ENCODE measurements around the gene PPP4R3B. TPM values are rescaled to one million over a fixed set of nuclear protein-coding genes. Genes with fewer than 3 reads are reported as not detected.

Gene PPP4R3B
- total and polyA plus RNA-seq, 2 of the 8 experiments (the other 6 are each of a cell fraction or from before 2014, with no cell fraction given), result 8.5 to 39.1 TPM

DNA sequence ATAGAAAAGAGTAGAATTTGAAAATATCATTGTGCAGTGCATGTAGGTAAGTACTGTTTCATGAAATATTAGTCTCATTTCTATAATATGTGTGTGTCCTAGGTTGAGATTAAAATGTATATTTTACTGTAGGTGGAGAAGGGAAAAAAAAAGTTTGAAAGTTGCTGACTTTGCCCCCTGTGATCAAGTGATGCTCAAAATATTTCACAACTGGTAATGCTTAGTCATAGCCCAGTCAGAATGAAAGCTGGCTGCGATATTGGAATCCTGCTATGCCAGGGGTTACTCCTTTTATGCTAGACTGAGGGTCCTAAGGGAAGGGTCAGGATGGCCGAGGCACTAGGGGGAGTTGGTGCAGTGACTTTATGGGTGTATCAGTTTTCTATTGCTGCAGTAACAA, 117.4 kb downstream of the PPP4R3B start:
- H4K20me1 ChIP-seq (replicated peaks in 1 of 2; ENCODE audit: control insufficient read depth in 1 of 2, insufficient read depth in 2 of 2, low read length in 2 of 2), result no peaks in the 10 kb centered on the region
- no peaks in the 10 kb centered on the region for H3K36me3 ChIP-seq (ENCODE audit: control insufficient read depth in 2 of 4, insufficient read depth in 4 of 4, low read length in 3 of 4)
- no peak overlapping the region for H3K4ac ChIP-seq (replicated peaks; ENCODE audit: insufficient read length, low read depth, low read length)
- H3K9ac ChIP-seq (replicated peaks in 1 of 4; ENCODE audit: extremely low read depth in 1 of 4, low read depth in 3 of 4, low read length in 3 of 4), result no peak overlapping the region
- FAIRE-seq, result no peak
- no peaks in the 10 kb centered on the region for H3K4me1 ChIP-seq (replicated peaks in 1 of 4; ENCODE audit: control insufficient read depth in 3 of 4, insufficient read depth in 4 of 4, low read length in 3 of 4)
- no peak overlapping the region for H2AK5ac ChIP-seq (ENCODE audit: low read depth, low read length)
- H3K56ac ChIP-seq (replicated peaks; ENCODE audit: insufficient read length, low read depth, low read length), result no peak overlapping the region
- no peak overlapping the region for H2BK5ac ChIP-seq (ENCODE audit: low read depth, low read length)
- H4K91ac ChIP-seq (replicated peaks; ENCODE audit: insufficient read length, low read length), result no peak overlapping the region
- H3K9me3 ChIP-seq (ENCODE audit: insufficient read depth in 2 of 2, low read depth in 1 of 2, low read length in 1 of 2), result no peaks in the 10 kb centered on the region; a peak in 1 of 4 replicates
- H3K27me3 ChIP-seq (replicated peaks in 1 of 4; ENCODE audit: control insufficient read depth in 3 of 4, extremely low read depth in 1 of 4, insufficient read depth in 3 of 4, low read length in 3 of 4), result no peaks in the 10 kb centered on the region
- WGBS, 2 experiments (ENCODE audit: extremely low coverage in 1 of 2, insufficient coverage in 1 of 2, insufficient read length in 1 of 2, insufficient replicate concordance in 2 of 2, low coverage in 1 of 2, low lambda C conversion rate in 2 of 2, missing lambda C conversion rate in 1 of 2), result 97% methylated on average over 2 of the region's 2 CpGs; no CpG with 5 or more reads in 1 of the 2 experiments
- H3K14ac ChIP-seq (ENCODE audit: insufficient read length), result no peak overlapping the region
- H2BK20ac ChIP-seq (ENCODE audit: low read length), result no peak overlapping the region
- POLR2A ChIA-PET (ENCODE audit: partially characterized antibody), result no interaction called here
- no peak overlapping the region for H3K4me3 ChIP-seq (ENCODE audit: extremely low read depth in 1 of 4, insufficient read depth in 2 of 4, low read depth in 3 of 4, low read length in 4 of 4)
- no peak overlapping the region for H4K8ac ChIP-seq (ENCODE audit: extremely low read depth, insufficient read depth, low read length)
- H2BK15ac ChIP-seq (ENCODE audit: low read length), result no peak overlapping the region
- H2BK120ac ChIP-seq (replicated peaks; ENCODE audit: low read depth, low read length), result no peak overlapping the region
- no peak overlapping the region for H3K27ac ChIP-seq (ENCODE audit: low read depth, low read length)
- H2AFZ ChIP-seq (ENCODE audit: low read length), result no peak overlapping the region
- no peaks in the 10 kb centered on the region for H3K23me2 ChIP-seq (ENCODE audit: low read depth, low read length)
- no peak overlapping the region for H3K4me2 ChIP-seq (ENCODE audit: insufficient read depth in 1 of 2, low read depth in 2 of 2, low read length in 2 of 2)
- CTCF ChIA-PET (ENCODE audit: partially characterized antibody), result interaction anchor here (2.8 kb wide), 1 partner anchor 13 kb away, joined by 7 read pairs; no protein-coding TSS in a partner anchor
- H3K79me2 ChIP-seq (ENCODE audit: control insufficient read depth in 1 of 2, insufficient read depth in 2 of 2, low read length in 2 of 2), result no peaks in the 10 kb centered on the region
- no peak for DNase-seq (ENCODE audit: low read depth in 1 of 2, low spot score in 2 of 2)
- H3K79me1 ChIP-seq (ENCODE audit: low read depth, low read length), result no peaks in the 10 kb centered on the region
- H4K5ac ChIP-seq (ENCODE audit: insufficient read length, low read depth, low read length), result no peak overlapping the region
- H3K18ac ChIP-seq (ENCODE audit: extremely low read depth, low read length), result no peak overlapping the region
- no peak overlapping the region for H2BK12ac ChIP-seq (ENCODE audit: low read depth, low read length)
- no peak overlapping the region for H3K23ac ChIP-seq (ENCODE audit: insufficient read length)
- no peak for TF ChIP-seq SIRT6 (IDR thresholded peaks at IDR 0.05; ENCODE audit: low read length)
- no peak for TF ChIP-seq HDAC6 (IDR thresholded peaks at IDR 0.05; ENCODE audit: low read depth, low read length)
- TF ChIP-seq CEBPB (IDR thresholded peaks at IDR 0.05; ENCODE audit: low read depth, low read length), result no peak
- no peak for TF ChIP-seq ATF2 (IDR thresholded peaks at IDR 0.05; ENCODE audit: low read length)
- TF ChIP-seq CHD1 (IDR thresholded peaks at IDR 0.05; ENCODE audit: low read depth, low read length), result no peak
- TF ChIP-seq ATF3 (IDR thresholded peaks at IDR 0.05; ENCODE audit: insufficient read depth, low read depth, low read length), result no peak
- TF ChIP-seq, protein P1, sequence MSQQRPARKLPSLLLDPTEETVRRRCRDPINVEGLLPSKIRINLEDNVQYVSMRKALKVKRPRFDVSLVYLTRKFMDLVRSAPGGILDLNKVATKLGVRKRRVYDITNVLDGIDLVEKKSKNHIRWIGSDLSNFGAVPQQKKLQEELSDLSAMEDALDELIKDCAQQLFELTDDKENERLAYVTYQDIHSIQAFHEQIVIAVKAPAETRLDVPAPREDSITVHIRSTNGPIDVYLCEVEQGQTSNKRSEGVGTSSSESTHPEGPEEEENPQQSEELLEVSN (IDR thresholded peaks at IDR 0.05), result no peak
- TF ChIP-seq SP4 (IDR thresholded peaks at IDR 0.05; ENCODE audit: low read length), result no peak
- no peak for TF ChIP-seq GTF2F1 (IDR thresholded peaks at IDR 0.05; ENCODE audit: borderline replicate concordance, low read depth, low read length)
- TF ChIP-seq SAP30 (IDR thresholded peaks at IDR 0.05; ENCODE audit: insufficient read depth, insufficient replicate concordance, low read length), result no peak
- TF ChIP-seq SP1 (IDR thresholded peaks at IDR 0.05; ENCODE audit: low read depth, low read length), result no peak
- TF ChIP-seq HDAC2 (IDR thresholded peaks at IDR 0.05; ENCODE audit: borderline replicate concordance in 1 of 2, low read depth in 2 of 2, low read length in 2 of 2), result no peak
